ENCODE measurements around the gene MAVS. TPM values are rescaled to one million over a fixed set of nuclear protein-coding genes. Genes with fewer than 3 reads are reported as not detected.
A peak's percentile ranks its signal among the peaks of the same experiment; 100 is the strongest.

The MAVS gene
- polyA plus RNA-seq, 1 experiment: 17.4 TPM

DNA sequence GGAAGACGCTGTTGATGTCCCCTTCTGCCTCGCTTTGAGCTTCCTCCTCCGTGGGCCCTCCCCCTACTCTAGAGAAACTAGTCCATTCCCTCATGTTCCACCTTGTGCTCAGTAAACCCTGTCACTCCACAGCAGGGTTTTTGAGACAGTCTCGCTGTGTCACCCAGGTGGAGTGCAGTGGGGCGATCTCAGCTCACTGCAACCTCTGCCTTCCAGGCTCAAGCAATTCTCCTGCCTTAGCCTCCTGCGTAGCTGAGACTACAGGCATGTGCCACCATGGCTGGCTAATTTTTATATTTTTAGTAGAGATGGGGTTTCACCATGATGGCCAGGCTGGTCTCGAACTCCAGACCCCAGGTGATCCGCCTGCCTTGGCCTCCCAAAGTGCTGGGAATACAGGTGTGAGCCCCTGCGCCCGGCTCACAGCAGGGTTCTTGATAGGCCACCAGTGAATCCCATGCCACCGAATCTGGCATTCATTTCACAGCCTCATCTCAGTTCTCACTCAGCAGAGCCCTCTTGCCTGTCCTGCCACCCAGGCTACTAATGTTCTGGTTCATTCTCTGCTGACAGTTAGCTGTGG is 78.6 kb downstream of the MAVS start:
- Histone ChIP-seq H3K4me3 (ENCODE audit: low read depth, low read length) (no peak overlapping the region), H3K27me3 (ENCODE audit: control insufficient read depth, insufficient read depth, low read length) (no peaks in the 10 kb centered on the region), H3K36me3 (ENCODE audit: control insufficient read depth, insufficient read depth, low read length) (peaks cover 19% of the 10 kb centered on the region)
- no peak for DNase-seq (ENCODE audit: low read depth)
- TF ChIP-seq, protein P1, sequence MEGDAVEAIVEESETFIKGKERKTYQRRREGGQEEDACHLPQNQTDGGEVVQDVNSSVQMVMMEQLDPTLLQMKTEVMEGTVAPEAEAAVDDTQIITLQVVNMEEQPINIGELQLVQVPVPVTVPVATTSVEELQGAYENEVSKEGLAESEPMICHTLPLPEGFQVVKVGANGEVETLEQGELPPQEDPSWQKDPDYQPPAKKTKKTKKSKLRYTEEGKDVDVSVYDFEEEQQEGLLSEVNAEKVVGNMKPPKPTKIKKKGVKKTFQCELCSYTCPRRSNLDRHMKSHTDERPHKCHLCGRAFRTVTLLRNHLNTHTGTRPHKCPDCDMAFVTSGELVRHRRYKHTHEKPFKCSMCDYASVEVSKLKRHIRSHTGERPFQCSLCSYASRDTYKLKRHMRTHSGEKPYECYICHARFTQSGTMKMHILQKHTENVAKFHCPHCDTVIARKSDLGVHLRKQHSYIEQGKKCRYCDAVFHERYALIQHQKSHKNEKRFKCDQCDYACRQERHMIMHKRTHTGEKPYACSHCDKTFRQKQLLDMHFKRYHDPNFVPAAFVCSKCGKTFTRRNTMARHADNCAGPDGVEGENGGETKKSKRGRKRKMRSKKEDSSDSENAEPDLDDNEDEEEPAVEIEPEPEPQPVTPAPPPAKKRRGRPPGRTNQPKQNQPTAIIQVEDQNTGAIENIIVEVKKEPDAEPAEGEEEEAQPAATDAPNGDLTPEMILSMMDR (IDR thresholded peaks at IDR 0.05; ENCODE audit: insufficient read depth, low read depth, low read length): no peak
- CTCF ChIA-PET: interaction anchor here (1.7 kb wide), 1 partner anchor 146 kb away, joined by 4 read pairs; no protein-coding TSS in a partner anchor
- POLR2A ChIA-PET: no interaction called here

Small RNA genes within 50 kb of the gene (small RNA-seq; reads per million reads assigned to genes)
- 341 reads per million, percentile 95 among the genes with 10 or more reads in this experiment for gene MIR103A2 (ENCODE audit: insufficient read length, low read depth, low replicate concordance)

Other genes starting within 250 kb of the MAVS start
- gene GFRA4, start 183.4 kb upstream of the MAVS start, polyA plus RNA-seq (2011; rRNA removed): not detected in 2 replicates
- 53.8 and 82.6 TPM in 2 replicates for gene ADAM33, start 164.8 kb upstream of the MAVS start, polyA plus RNA-seq (2011; rRNA removed)
- not detected in 2 replicates for gene SIGLEC1, start 134.2 kb upstream of the MAVS start, polyA plus RNA-seq (2011; rRNA removed)
- 0.02 TPM in 1 of 2 replicates, not detected in the other for gene HSPA12B, start 114.1 kb upstream of the MAVS start, polyA plus RNA-seq (2011; rRNA removed)
- 21.3 and 34.3 TPM in 2 replicates for gene ADISSP, start 79.1 kb upstream of the MAVS start, polyA plus RNA-seq (2011; rRNA removed)
- gene SPEF1, start 65.4 kb upstream of the MAVS start, polyA plus RNA-seq (2011; rRNA removed): 0.07 and 0.17 TPM in 2 replicates
- 31.0 and 47.5 TPM in 2 replicates for gene CENPB, start 60.1 kb upstream of the MAVS start, polyA plus RNA-seq (2011; rRNA removed)
- gene CDC25B, start 50.5 kb upstream of the MAVS start, polyA plus RNA-seq (2011; rRNA removed): 41.8 and 68.1 TPM in 2 replicates
- gene AP5S1, start 26.3 kb upstream of the MAVS start, polyA plus RNA-seq (2011; rRNA removed): 7.5 and 12.2 TPM in 2 replicates
- gene PANK2, start 42.6 kb downstream of the MAVS start, polyA plus RNA-seq (2011; rRNA removed): 12.5 and 22.5 TPM in 2 replicates
- 10.7 and 11.2 TPM in 2 replicates for gene RNF24, start 168.7 kb downstream of the MAVS start, polyA plus RNA-seq (2011; rRNA removed)